Activated naive CD4-positive, alpha-beta T cell treated with anti-CD3 and anti-CD28 coated beads, Interleukin-2, amount 10 ng/mL, durations not matched to agents 7 days and 5 days (primary cell): ENCODE results near the gene PATZ1.

Experiments used
- CTCF ChIA-PET: fragments of 350-600 bp; sonication (Branson Sonifier 250); formaldehyde crosslinking; loops from one replicate; lab custom pipeline; 2021; ENCODE audit warnings: antibody characterized with exemption; lab: Charles Lee
- DNase-seq: peaks from one replicate; pipeline ENCODE4 v3.0.0-alpha.2; 2020
- H3K27ac Mint-ChIP-seq: one replicate; pipeline ENCODE4 v1.8.0; 2021; ENCODE audit warnings: mild to moderate bottlenecking, moderate library complexity, mixed read lengths
- H3K27me3 Mint-ChIP-seq: one replicate; pipeline ENCODE4 v1.8.0; 2021; ENCODE audit warnings: mild to moderate bottlenecking, mixed read lengths
- H3K36me3 Mint-ChIP-seq: one replicate; pipeline ENCODE4 v1.8.0; 2021; ENCODE audit warnings: mixed read lengths
- H3K4me1 Mint-ChIP-seq: one replicate; pipeline ENCODE4 v1.8.0; 2021; ENCODE audit warnings: mixed read lengths
- H3K4me3 Mint-ChIP-seq: one replicate; pipeline ENCODE4 v1.8.0; 2021; ENCODE audit warnings: mild to moderate bottlenecking, moderate library complexity, mixed read lengths
- H3K9me3 Mint-ChIP-seq: one replicate; pipeline ENCODE4 v1.8.0; 2021; ENCODE audit warnings: mixed read lengths

PATZ1 gene

GRCh38 chr22:31290494-31291471 lies 55.4 kb downstream of the PATZ1 start:
- CTCF ChIA-PET: interaction anchor here (0.8 to 5.2 kb wide), 12 partner anchors 13 to 198 kb away, joined by 3 to 35 read pairs (median 4); partner anchors contain the start of genes LIMK2 and SELENOM
- peaks cover 48% of the 10 kb centered on the region for H3K36me3 Mint-ChIP-seq
- peaks cover 72% of the 10 kb centered on the region for H3K4me1 Mint-ChIP-seq
- peak overlapping the region; percentile 99 for H3K4me3 Mint-ChIP-seq
- peaks cover 4% of the 10 kb centered on the region for H3K27me3 Mint-ChIP-seq
- peak overlapping the region; percentile 99 for H3K27ac Mint-ChIP-seq
- DNase-seq: peak; percentile 97
- no peaks in the 10 kb centered on the region for H3K9me3 Mint-ChIP-seq

GRCh38 chr22:31289344-31289743 lies 56.8 kb downstream of the PATZ1 start:
- H3K27me3 Mint-ChIP-seq: peaks cover 4% of the 10 kb centered on the region
- H3K4me3 Mint-ChIP-seq: peak overlapping the region; percentile 99
- peaks cover 63% of the 10 kb centered on the region for H3K36me3 Mint-ChIP-seq
- peaks cover 76% of the 10 kb centered on the region for H3K4me1 Mint-ChIP-seq
- H3K27ac Mint-ChIP-seq: peak overlapping the region; percentile 99
- CTCF ChIA-PET: interaction anchor here (0.5 to 5.2 kb wide), 6 partner anchors 9 to 655 kb away, joined by 3 to 29 read pairs (median 4); no protein-coding TSS in a partner anchor
- DNase-seq: peak; percentile 38
- H3K9me3 Mint-ChIP-seq: no peaks in the 10 kb centered on the region

DNA sequence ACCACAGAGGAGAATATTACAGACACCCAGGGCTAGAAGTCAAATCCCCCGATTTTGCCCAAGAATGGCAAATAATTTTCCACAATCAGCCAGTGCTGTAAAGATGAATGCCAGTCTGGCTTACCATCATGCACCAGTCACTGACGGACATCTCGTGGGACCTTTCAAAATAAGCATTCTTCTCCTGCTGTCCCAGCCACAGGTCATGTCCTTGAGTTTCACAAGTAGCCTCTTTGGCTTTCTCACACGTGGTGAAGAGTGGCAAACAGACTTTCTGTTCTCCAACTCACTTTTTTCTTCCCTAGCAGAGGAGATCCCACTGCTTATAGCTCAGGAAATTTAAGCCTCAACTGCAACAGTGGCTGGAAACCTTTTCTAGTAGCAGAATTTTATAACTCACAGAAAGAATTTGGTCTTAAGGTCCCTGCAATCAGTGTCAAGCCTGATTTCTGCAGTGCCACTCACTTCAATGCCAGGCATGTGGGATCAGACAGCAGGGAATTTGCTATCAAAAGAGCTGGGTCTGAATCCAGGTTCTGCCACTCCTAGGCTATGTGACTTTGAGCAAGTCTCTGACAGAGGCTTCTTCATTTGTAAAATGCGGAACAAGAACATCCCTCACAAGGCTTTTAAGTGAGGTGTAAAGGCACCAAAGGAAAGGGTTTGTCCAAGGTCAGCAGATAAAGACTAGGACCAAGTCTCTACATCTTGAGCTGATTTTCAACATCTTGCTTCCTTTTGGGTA lies 57.5 kb downstream of the PATZ1 start:
- peaks cover 69% of the 10 kb centered on the region for H3K36me3 Mint-ChIP-seq
- H3K27ac Mint-ChIP-seq: peak overlapping the region; percentile 99
- CTCF ChIA-PET: interaction anchor here (0.9 to 5.2 kb wide), 6 partner anchors 9 to 181 kb away, joined by 3 to 29 read pairs (median 4); partner anchors contain the start of gene SELENOM
- no peak for DNase-seq
- H3K9me3 Mint-ChIP-seq: no peaks in the 10 kb centered on the region
- peaks cover 77% of the 10 kb centered on the region for H3K4me1 Mint-ChIP-seq
- H3K27me3 Mint-ChIP-seq: peaks cover 4% of the 10 kb centered on the region
- H3K4me3 Mint-ChIP-seq: peak overlapping the region; percentile 99

GRCh38 chr22:31287818-31288495 lies 58.2 kb downstream of the PATZ1 start:
- no peak for DNase-seq
- CTCF ChIA-PET: interaction anchor here (0.9 to 1.5 kb wide), 3 partner anchors 20 to 180 kb away, joined by 3 read pairs; partner anchors contain the start of gene SELENOM
- H3K4me3 Mint-ChIP-seq: peak overlapping the region; percentile 99
- H3K27me3 Mint-ChIP-seq: peaks cover 4% of the 10 kb centered on the region
- peaks cover 78% of the 10 kb centered on the region for H3K4me1 Mint-ChIP-seq
- H3K36me3 Mint-ChIP-seq: peaks cover 74% of the 10 kb centered on the region
- peak overlapping the region; percentile 99 for H3K27ac Mint-ChIP-seq
- H3K9me3 Mint-ChIP-seq: no peaks in the 10 kb centered on the region

DNA sequence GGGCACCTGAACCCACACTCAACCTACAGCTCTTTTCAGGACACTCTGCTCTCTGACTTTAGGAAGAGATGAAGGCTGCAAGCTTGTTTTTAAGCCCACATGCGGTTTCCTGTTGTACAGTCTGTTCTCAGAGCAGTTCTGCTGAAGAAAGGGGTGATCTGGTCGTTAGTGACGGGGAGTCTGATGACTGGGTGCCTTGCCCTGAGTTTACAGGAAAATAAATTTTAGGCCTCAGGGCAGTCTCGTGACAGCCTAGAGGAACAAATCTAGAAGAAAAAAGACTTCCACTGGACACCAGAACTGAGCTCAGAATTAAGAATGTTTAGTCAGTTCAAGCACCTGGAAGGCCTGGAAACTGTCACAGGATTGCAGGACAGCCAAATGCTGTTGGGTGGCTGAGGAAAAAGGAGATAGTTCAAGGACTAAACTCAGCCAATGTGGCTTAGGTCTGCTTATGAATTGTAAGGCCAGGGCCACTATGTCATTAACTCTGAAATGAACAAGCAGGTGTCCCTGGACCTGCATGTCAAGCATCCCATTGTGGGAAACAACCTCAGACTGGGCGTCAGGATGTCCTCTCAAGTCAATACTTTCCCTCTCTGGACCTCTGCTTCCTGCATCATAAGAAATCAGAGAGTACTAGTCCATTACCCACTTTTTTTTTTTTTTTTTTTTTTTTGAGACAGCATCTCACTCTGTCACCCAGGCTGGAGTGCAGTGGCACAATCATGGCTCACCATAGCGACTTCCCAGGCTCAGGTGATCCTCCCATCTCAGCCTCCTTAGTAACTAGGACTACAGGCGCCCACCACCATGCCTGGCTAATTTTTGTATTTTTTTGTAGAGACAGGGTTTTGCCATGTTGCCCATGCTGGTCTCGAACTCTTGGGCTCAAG lies 59.5 kb downstream of the PATZ1 start:
- peak; percentile 75 for DNase-seq

DNA sequence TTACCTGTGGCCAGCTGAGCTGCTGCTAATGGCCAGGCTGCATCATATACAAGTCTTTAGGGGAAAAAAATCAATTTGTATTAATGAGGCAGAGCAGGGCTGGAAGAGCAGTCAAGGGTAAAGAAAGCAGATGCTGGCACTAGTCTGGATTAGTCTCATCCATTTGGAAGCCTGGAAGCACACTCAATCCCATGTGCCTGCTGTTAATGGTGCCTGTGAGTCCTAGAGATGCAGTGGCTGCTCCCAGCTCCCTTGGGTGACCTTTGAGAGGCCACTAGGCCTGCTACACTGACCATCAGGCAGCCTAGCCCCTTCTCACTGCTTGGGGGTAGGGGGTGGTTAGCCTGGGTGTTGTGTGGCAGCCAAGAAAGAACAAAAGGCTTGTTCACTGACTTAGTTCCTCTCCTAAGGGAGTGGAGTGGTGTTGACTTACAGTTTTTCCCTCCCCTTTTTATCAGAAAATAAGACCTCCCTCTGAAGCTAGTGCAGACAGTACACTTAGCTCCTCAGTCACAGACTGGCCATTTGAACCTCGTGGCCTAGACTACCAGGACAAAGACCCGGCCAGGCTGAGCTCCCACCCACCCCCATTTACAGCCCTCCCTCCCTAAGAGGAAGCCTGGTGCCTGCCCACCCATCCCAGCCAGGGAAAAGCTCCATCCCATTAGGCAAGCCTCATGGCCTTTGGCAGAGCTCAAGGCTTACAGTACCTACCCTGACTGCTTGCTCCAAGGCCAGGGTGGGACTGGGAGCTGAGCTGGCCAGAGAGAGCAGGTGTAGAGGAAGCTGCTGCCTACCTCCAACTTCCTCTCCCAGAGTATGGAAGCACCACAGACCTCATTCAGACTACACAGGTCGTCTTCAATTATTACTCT lies 61.6 kb downstream of the PATZ1 start:
- DNase-seq: no peak
- H3K4me1 Mint-ChIP-seq: peaks cover 94% of the 10 kb centered on the region
- H3K4me3 Mint-ChIP-seq: peak overlapping the region; percentile 52
- peak overlapping the region; percentile 99 for H3K27ac Mint-ChIP-seq
- peaks cover 85% of the 10 kb centered on the region for H3K36me3 Mint-ChIP-seq
- no peaks in the 10 kb centered on the region for H3K9me3 Mint-ChIP-seq
- CTCF ChIA-PET: interaction anchor here (1.0 to 2.6 kb wide), 3 partner anchors 12 to 72 kb away, joined by 3 to 19 read pairs (median 11); partner anchors contain the start of gene LIMK2
- no peaks in the 10 kb centered on the region for H3K27me3 Mint-ChIP-seq

More for the DNA sequence above, 59.5 kb downstream of the PATZ1 start:
- Mint-ChIP-seq H3K4me1 (peaks cover 81% of the 10 kb centered on the region), H3K27me3 (no peaks in the 10 kb centered on the region), H3K27ac (peak overlapping the region; percentile 99), H3K4me3 (peak overlapping the region; percentile 99), H3K36me3 (peaks cover 76% of the 10 kb centered on the region), H3K9me3 (no peaks in the 10 kb centered on the region)
- CTCF ChIA-PET: interaction anchor here (0.8 to 2.6 kb wide), 5 partner anchors 10 to 179 kb away, joined by 3 to 19 read pairs (median 4); partner anchors contain the start of genes LIMK2 and SELENOM

DNA sequence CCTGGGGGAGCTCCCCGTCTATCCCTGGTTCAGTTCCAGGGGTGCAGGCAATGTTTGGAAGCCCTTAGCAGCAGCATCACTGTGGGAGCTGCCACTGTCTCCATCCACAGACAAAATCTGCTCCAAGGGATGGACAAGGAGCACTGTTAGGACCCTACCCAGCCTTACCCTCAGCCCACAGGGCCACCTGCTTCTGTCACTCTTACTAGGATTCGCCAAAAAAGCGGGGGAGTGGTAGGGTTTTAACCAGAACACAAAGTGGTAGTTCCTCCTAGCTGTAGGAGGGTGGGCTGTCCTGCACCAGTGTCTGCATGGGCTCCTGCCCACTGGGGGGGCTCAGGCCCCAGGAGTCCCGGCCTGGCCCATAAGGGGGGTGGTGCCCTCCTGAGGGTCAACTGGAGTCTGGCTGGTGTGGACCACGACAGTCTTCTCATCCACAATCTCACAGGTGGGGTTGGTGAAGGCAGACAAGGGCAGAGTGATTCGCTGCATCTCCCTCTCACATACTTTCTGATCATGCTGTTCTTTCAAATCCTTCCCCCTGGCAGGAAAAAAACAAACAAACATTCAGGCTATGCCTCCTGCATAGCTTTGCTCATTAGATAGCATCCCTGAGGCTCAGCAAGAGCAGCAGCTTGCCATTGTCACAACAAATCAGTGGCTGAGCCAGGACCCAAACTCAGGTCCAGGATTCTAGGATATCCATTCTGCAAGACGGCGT lies 63.2 kb downstream of the PATZ1 start:
- CTCF ChIA-PET: interaction anchor here (0.6 to 2.5 kb wide), 3 partner anchors 9 to 35 kb away, joined by 3 to 12 read pairs (median 4); partner anchors contain the start of gene PIK3IP1
- H3K36me3 Mint-ChIP-seq: peaks cover 86% of the 10 kb centered on the region
- DNase-seq: no peak
- H3K4me1 Mint-ChIP-seq: peaks cover 94% of the 10 kb centered on the region
- H3K27ac Mint-ChIP-seq: peak overlapping the region; percentile 99
- H3K27me3 Mint-ChIP-seq: no peaks in the 10 kb centered on the region
- no peaks in the 10 kb centered on the region for H3K9me3 Mint-ChIP-seq
- no peak overlapping the region for H3K4me3 Mint-ChIP-seq

GRCh38 chr22:31281733-31282132 lies 64.4 kb downstream of the PATZ1 start:
- H3K36me3 Mint-ChIP-seq: peaks cover 90% of the 10 kb centered on the region
- no peaks in the 10 kb centered on the region for H3K27me3 Mint-ChIP-seq
- H3K4me1 Mint-ChIP-seq: peaks cover 93% of the 10 kb centered on the region
- no peaks in the 10 kb centered on the region for H3K9me3 Mint-ChIP-seq
- no peak for DNase-seq
- no peak overlapping the region for H3K4me3 Mint-ChIP-seq
- CTCF ChIA-PET: interaction anchor here (0.7 to 2.5 kb wide), 3 partner anchors 9 to 11 kb away, joined by 3 to 12 read pairs (median 4); partner anchors contain the start of gene PIK3IP1
- H3K27ac Mint-ChIP-seq: peak overlapping the region; percentile 98

- H3K4me3 Mint-ChIP-seq: peak overlapping the region; percentile 36
- peaks cover 86% of the 10 kb centered on the region for H3K36me3 Mint-ChIP-seq
- H3K27ac Mint-ChIP-seq: peak overlapping the region; percentile 98
- no peaks in the 10 kb centered on the region for H3K27me3 Mint-ChIP-seq
- CTCF ChIA-PET: interaction anchor here (0.7 to 2.4 kb wide), 4 partner anchors 12 to 68 kb away, joined by 3 to 10 read pairs (median 6); partner anchors contain the start of genes LIMK2 and PIK3IP1
- no peak for DNase-seq
- H3K9me3 Mint-ChIP-seq: no peaks in the 10 kb centered on the region
- H3K4me1 Mint-ChIP-seq: peaks cover 84% of the 10 kb centered on the region
These were observed 66.2 kb downstream of the PATZ1 start for GRCh38 chr22:31279821-31280505.

DNA sequence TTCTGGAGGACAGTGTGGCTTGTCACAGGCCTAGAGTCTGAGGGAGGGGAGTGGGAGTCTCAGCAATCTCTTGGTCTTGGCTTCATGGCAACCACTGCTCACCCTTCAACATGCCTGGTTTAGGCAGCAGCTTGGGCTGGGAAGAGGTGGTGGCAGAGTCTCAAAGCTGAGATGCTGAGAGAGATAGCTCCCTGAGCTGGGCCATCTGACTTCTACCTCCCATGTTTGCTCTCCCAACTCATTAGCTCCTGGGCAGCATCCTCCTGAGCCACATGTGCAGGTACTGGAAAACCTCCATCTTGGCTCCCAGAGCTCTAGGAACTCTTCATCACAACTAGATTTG lies 66.8 kb downstream of the PATZ1 start:
- Mint-ChIP-seq H3K9me3 (no peaks in the 10 kb centered on the region), H3K36me3 (peaks cover 84% of the 10 kb centered on the region), H3K27me3 (no peaks in the 10 kb centered on the region), H3K27ac (peak overlapping the region; percentile 98), H3K4me3 (peak overlapping the region; percentile 38), H3K4me1 (peaks cover 77% of the 10 kb centered on the region)
- no peak for DNase-seq
- CTCF ChIA-PET: interaction anchor here (0.7 to 2.4 kb wide), 3 partner anchors 13 to 67 kb away, joined by 3 to 10 read pairs (median 9); partner anchors contain the start of genes LIMK2 and PIK3IP1
